Astrocyte of the spinal cord (primary cell): ENCODE results near the gene C2CD4C.
"Not testable (repeated sequence)": the region's sequence is repeated elsewhere in the genome, so short reads cannot be mapped to it uniquely, and the experiment has no call there.

Source experiments
- DNase-seq: peaks from one replicate; pipeline ENCODE4 v3.0.0; 2011; ENCODE audit warnings: low read depth, low spot score
- H3K4me3 ChIP-seq: 2 replicates; pipeline ENCODE4 v1.5.1; 2011; ENCODE audit warnings: low read depth, mild to moderate bottlenecking, low read length, moderate library complexity
- in situ Hi-C: cut with HindIII; loops from 2 replicates; pipeline ENCODE4 v1.10.0; 2017; ENCODE audit warnings: low sequenced_read_pairs
- TF ChIP-seq, protein P1 (sequence below): IDR thresholded peaks from 2 replicates; pipeline ENCODE4 v1.5.1; 2012; ENCODE audit warnings: low read depth, mild to moderate bottlenecking, low read length, inconsistent platforms

Gene C2CD4C

GRCh38 chr19:430701-431100, 21.8 kb upstream of the C2CD4C start:
- no peak overlapping the region for H3K4me3 ChIP-seq
- in situ Hi-C loops = no loop called here
- no peak for DNase-seq
- TF ChIP-seq, protein P1, sequence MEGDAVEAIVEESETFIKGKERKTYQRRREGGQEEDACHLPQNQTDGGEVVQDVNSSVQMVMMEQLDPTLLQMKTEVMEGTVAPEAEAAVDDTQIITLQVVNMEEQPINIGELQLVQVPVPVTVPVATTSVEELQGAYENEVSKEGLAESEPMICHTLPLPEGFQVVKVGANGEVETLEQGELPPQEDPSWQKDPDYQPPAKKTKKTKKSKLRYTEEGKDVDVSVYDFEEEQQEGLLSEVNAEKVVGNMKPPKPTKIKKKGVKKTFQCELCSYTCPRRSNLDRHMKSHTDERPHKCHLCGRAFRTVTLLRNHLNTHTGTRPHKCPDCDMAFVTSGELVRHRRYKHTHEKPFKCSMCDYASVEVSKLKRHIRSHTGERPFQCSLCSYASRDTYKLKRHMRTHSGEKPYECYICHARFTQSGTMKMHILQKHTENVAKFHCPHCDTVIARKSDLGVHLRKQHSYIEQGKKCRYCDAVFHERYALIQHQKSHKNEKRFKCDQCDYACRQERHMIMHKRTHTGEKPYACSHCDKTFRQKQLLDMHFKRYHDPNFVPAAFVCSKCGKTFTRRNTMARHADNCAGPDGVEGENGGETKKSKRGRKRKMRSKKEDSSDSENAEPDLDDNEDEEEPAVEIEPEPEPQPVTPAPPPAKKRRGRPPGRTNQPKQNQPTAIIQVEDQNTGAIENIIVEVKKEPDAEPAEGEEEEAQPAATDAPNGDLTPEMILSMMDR = no peak

DNA sequence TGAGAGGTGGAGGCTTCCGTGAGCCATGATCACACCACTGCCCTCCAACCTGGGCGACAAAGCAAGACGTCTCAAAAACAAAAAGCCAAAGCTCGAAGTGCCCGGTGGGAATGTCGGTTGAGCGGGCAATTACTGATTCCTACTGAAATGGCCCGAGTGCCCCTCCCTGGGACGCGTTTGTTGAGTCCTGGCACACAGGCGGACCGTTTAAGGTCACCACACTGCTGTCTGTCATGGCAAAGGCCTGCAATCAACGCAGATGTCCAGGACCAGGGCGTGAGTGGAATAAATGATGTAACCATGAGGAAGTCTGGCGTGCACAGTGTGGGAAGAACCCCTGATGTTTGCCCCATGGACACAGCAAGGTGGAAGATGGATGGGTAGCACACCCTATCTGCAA, 19.2 kb upstream of the C2CD4C start:
- in situ Hi-C loops = no loop called here
- DNase-seq = no peak
- H3K4me3 ChIP-seq = no peak overlapping the region
- TF ChIP-seq, protein P1 = no peak

- in situ Hi-C loops, DNase-seq: not testable (repeated sequence)
These were observed 18.7 kb upstream of the C2CD4C start for GRCh38 chr19:427675-428074.

GRCh38 chr19:426725-427445, 17.9 kb upstream of the C2CD4C start:
- no peak for DNase-seq
- TF ChIP-seq, protein P1 = no peak
- in situ Hi-C loops = no loop called here
- no peak overlapping the region for H3K4me3 ChIP-seq

More at GRCh38 chr19:427675-428074, 18.7 kb upstream of the C2CD4C start:
- not testable (repeated sequence) for H3K4me3 ChIP-seq

DNA sequence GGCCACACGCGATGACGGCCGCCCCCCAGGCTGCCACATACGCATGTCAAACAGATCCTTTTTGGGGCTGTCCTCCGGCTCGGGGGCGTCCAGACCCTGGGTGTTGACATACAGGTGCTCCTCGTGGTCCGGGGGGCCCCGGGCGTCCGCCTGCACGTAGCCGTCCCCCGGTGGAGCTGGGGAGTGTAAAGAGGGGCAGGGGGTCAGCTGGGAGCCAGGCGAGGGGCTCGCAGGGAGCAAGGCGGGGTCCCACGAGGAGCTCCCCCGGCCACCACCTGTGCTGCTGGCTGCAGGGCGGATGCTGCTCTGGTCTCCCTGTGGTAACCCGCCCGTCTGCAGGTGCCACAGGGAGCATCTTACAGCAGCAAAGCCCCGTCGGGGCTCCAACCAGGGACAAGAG, 16.1 kb upstream of the C2CD4C start:
- no peak for DNase-seq
- in situ Hi-C loops = no loop called here

GRCh38 chr19:424546-424945, 15.6 kb upstream of the C2CD4C start:
- DNase-seq = no peak
- TF ChIP-seq, protein P1 = no peak
- no peak overlapping the region for H3K4me3 ChIP-seq
- in situ Hi-C loops = no loop called here

More for the DNA sequence above, 16.1 kb upstream of the C2CD4C start:
- TF ChIP-seq, protein P1 = no peak
- H3K4me3 ChIP-seq = no peak overlapping the region

DNA sequence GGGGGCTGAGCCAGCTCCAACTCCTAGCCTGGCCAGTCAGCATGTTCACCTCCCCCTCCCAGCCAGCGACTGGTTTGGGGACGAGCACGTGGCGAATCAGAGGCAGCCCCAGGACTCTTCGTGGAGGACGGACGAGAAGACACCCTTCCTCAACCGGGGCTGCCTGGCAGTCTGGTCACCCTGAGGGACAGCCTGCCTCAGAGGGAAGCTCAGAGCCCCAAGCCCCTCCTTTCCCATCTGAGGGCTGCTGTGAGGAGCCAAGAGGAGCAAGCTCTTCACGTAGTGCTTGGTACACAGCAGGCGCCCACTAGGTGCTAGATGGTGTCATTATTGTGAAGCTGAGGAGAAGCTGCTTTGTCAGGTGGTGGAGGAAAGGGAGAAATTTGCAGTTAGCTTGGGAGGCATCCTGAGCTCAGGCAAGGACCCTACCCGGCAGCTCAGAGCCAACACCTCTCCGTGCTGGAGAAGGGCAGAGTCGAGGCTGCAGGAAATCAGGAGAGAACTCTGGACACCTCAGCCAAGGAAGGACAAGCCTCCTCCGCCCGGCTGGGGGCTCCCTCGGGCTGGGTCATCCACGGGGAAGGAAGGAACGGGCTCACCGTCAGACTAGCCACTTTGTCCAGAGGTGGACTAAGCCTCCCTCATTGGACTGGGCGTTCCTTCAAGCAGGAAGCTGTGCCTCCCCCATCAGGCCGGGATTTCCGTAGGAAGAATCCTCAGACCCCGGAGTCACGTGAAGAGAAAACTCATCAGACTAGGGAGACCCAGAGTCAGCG, 14.9 kb upstream of the C2CD4C start:
- TF ChIP-seq, protein P1 = no peak
- no peak overlapping the region for H3K4me3 ChIP-seq
- no peak for DNase-seq
- in situ Hi-C loops = no loop called here

DNA sequence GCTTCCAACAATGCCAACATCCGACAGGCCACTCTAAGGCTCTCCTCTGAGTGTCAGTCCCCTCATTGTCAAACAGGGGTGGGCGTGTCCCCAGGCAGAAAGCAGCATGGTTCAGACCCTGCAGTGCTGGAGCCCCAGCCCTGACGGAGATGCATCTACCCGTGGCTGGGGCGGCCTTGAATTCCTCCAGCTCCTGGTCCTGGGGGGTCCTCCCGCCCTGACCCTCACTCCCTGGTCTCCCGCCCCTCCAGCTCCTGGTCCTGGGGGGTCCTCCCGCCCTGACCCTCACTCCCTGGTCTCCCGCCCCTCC, 13.9 kb upstream of the C2CD4C start:
- DNase-seq, in situ Hi-C loops, H3K4me3 ChIP-seq: not testable (repeated sequence)
